T-helper 1 cell treated with Interleukin-12 subunit alpha and Interleukin-12 subunit beta and Interleukin-4 antibody, amounts not matched to agents 30 ng/mL and 1 ng/mL, for 36 hours (primary cell): ENCODE measurements around the gene STAT3. TPM values are rescaled to one million over a fixed set of nuclear protein-coding genes. Genes with fewer than 3 reads are reported as not detected.
"Not testable (repeated sequence)": the region's sequence is repeated elsewhere in the genome, so short reads cannot be mapped to it uniquely, and the experiment has no call there.

ENCODE experiments used
- intact Hi-C: fragments of 100-400 bp; cut with micrococcal nuclease; formaldehyde crosslinking; loops from one replicate; pipeline ENCODE4 v1.15.1; 2024
- total RNA-seq: library from RNA; stranded (reverse); gene quantifications from 2 replicates; pipeline ENCODE4 v1.2.3, GENCODE V29; 2022

The STAT3 gene
- total RNA-seq, 1 donor from 2014 or later = 230 TPM

GRCh38 chr17:42409523-42410318 is 21.5 kb upstream of the STAT3 start:
- intact Hi-C loops = no loop called here

GRCh38 chr17:42408061-42408460 is 19.8 kb upstream of the STAT3 start:
- intact Hi-C loops = no loop called here

- intact Hi-C loops = loop anchor here (1.0 kb wide), 3 partner anchors 8 to 286 kb away; partner anchors contain the start of gene KAT2A
Observed at GRCh38 chr17:42407289-42407836, 19.1 kb upstream of the STAT3 start.

GRCh38 chr17:42406615-42407288 is 18.5 kb upstream of the STAT3 start:
- intact Hi-C loops = loop anchor here (1.0 kb wide), 8 partner anchors 9 to 285 kb away; partner anchors contain the start of gene KAT2A

GRCh38 chr17:42405963-42406495 is 17.8 kb upstream of the STAT3 start:
- intact Hi-C loops = loop anchor here (1.0 kb wide), 5 partner anchors 17 to 184 kb away; no protein-coding TSS in a partner anchor

GRCh38 chr17:42405076-42405475 is 16.8 kb upstream of the STAT3 start:
- intact Hi-C loops = no loop called here

GRCh38 chr17:42404326-42405055 is 16.2 kb upstream of the STAT3 start:
- intact Hi-C loops = no loop called here

- intact Hi-C loops = no loop called here
Observed at GRCh38 chr17:42403150-42403549, 14.9 kb upstream of the STAT3 start.

- intact Hi-C loops = no loop called here
Observed at GRCh38 chr17:42402117-42402516, 13.9 kb upstream of the STAT3 start.

- intact Hi-C loops = not testable (repeated sequence)
Observed at GRCh38 chr17:42400844-42401375, 12.7 kb upstream of the STAT3 start.

- intact Hi-C loops = no loop called here
Observed at GRCh38 chr17:42399948-42400843, 12.0 kb upstream of the STAT3 start.

GRCh38 chr17:42399121-42399520 is 10.9 kb upstream of the STAT3 start:
- intact Hi-C loops = no loop called here

- intact Hi-C loops = not testable (repeated sequence)
Observed at GRCh38 chr17:42395601-42396000, 7.4 kb upstream of the STAT3 start.

- intact Hi-C loops = no loop called here
Observed at GRCh38 chr17:42394838-42395237, 6.6 kb upstream of the STAT3 start.

- intact Hi-C loops = no loop called here
Observed at GRCh38 chr17:42392692-42393415, 4.6 kb upstream of the STAT3 start.

GRCh38 chr17:42391439-42391838 is 3.2 kb upstream of the STAT3 start:
- intact Hi-C loops = not testable (repeated sequence)

- intact Hi-C loops = loop anchor here (1.0 to 5.0 kb wide), 8 partner anchors 16 to 701 kb away; partner anchors contain the start of genes CNP, DHX58, EIF1 and RETREG3
Observed at GRCh38 chr17:42389899-42390298, 1.7 kb upstream of the STAT3 start.

- intact Hi-C loops = loop anchor here (1.0 to 5.0 kb wide), 8 partner anchors 17 to 700 kb away; partner anchors contain the start of genes CNP, DHX58, EIF1 and RETREG3
Observed at GRCh38 chr17:42389135-42389417, 834 bp upstream of the STAT3 start.
